Fibroblast of peridontal ligament (primary cell): ENCODE measurements around the gene SLC17A5.
"Not testable (repeated sequence)": the region's sequence is repeated elsewhere in the genome, so short reads cannot be mapped to it uniquely, and the experiment has no call there.

Source experiments
- DNase-seq: peaks from one replicate; pipeline ENCODE4 v3.0.0-alpha.2; 2010; ENCODE audit errors: extremely low read depth

SLC17A5 gene

DNA sequence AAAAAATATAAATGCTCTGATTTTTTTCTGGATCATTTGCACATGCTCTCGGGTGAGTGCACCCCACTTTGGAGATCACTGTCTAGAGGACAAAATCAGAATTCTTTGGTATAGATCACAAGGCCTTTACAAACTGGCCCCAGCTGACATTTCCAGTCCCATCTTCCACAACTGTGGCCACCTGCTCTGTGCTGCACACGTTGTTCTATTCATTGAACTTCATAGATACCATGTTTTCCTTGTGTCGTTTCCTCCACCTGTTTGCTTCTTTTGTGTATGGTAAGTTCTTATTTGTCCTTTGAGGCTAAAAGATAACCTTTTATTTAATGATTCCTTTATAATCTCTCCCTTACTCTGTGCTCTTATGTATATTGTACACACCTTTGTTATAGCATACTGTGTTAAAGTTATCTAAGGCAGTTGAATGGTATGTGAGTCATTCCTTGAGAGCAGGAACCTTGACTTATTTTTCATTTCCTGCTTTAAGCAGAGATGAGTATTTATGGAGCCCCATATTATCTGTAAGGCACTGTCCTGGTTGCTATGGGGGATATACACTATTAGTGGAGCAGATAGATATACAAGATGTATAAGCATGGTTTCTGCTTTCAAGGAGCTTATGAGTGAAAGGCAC is 12.0 kb upstream of the SLC17A5 start:
- DNase-seq: no peak

DNA sequence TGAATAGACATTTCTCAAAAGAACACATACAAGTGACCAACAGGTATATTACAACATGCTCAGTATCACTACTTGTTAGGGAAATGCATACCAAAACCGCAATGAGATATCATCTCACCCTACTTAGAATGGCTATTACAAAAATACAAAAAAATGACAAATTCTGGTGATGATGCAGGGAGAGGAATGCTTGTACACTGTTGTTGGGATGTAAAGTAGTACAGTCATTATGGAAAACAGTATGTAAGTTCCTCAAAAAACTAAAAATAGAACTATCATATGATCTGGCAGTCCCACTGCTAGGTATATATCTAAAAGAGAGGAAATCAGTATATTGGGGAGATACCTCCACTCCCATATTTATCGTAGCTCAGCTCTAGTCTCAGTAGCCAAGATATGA is 10.9 kb upstream of the SLC17A5 start:
- no peak for DNase-seq

DNA sequence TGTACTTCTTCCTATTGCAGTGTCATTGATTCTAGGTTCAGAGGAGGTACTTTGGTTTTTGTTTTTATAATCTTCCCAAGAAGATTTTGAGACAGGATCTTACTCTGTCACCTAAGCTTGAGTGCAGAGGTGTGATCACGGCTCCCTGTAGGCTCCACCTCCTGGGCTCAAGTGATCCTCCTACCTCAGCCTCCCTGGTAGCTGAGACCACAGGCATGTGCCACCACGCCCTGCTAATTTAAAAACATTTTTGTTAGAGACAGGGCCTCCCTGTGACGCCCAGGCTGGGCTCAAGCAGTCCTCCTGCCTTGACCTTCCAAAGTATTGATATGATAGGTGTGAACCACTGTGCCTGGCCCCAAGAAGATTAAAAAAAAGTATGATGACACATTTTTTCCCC is 3.4 kb upstream of the SLC17A5 start:
- no peak for DNase-seq

DNA sequence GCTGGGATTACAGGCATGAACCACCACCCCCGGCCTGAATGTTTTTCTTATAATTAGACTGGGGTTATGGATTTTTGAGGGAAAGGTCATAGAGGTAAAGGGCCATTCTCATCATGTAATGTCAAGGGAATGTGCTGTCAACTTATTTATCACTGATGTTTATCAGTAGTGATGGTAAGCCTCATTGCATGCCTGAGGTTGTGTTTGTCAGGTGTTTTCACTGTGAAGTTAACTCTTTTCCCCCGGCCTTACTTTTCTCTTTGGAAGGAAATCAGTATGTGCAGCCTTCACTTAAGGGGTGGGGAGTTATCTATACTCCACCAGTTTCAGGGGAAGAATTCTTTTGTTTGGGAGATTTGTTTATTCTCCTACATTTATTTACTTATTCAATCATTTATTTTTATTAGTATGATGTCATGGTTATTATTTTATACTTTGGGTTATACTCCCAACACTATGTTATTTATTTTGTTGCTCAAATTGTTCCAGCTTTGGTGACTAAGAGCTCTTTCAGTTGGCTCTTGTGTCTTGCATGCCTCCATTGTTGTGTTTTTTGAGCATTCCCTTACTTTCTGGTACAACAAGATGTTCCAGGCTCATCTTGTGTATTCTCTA is 2.8 kb upstream of the SLC17A5 start:
- DNase-seq: no peak

DNA sequence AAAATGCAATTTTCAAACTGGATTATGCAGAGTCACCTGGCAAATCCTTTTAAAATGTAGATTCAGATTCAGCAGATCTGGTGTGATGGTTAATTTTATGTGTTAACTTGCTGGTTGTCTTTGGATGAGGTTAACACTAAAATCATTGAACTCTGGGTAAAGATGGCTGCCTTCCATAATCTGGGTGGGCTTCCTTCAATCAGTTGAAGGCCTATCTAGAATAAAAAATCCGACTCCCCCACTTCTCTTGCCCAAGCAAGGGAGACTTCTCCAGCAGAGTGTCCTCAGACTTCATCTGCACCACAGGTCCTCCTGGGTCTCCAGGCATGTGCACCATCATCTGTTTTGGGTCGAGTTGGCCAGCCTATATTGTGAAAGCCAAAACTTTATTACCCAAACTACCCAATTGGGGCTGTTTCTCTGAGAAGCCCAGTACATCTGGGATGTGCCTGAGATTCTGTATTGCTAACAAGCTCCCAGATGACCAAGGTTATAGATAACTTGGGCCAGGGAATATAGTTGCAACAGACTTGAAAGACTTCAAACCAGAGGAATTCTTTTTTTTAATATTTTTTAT is 1.6 kb upstream of the SLC17A5 start:
- no peak for DNase-seq

DNA sequence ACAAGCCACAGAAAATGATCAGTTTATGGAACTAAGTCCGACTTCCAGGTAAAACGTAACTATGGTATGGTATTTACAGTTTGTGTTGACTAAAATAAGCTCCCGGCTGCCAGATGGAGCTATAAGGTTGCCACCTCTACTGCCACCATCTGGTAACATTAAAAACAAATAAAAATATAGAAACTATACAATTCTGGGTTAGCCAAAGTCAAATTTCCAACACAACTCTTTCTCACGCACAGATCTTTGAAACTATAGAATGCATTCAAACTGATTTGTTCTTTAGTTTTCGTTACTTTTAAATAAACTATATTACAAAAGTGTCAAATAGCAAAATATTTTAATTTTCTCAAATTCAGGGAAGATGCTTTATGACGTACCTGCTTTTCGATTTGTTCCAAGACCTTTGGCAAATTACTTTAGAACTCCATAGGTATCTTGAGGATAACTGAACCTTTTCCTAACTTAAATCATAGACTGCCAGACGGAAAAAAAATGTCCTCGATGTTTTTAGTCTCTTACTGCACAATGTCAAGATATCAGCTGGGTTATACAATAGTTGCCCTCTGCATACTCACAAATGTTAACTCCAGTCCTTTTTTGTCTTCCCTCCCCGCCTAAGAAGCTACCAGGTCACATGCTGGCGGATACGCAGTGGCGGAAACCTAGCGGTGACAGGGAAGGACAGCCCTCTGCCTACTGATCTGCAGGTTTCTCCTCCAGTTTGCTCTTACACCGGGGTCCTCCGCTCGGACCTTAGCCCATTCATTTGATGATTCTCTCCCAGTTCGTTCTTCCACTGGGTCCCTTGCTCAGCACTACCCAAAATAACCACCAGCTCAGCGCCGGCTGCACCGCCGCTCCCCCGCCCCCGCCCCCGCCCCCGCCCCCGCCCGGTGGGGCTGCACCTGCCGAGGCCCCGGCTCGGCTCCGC is 888 bp downstream of the SLC17A5 start:
- DNase-seq: peak; percentile 61

DNA sequence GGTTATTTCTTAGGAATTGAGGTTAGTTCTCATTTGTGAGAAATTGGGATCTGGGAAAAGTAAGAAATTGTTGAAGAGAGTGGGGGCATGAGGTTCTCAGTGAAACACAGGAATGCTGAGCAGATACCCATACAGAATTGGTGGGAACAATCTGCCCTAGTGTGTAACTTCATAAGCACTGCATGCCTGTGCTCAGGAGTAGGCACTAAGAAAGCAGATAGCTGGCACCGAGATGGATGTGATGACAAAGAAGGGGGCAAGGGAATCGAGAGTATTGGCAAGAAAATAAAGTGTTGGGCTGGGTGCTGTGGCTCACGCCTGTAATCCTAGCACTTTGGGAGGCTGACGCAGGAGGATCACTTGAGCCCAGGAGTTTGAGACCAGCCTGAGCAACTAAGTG is 4.0 kb downstream of the SLC17A5 start:
- DNase-seq: no peak

DNA sequence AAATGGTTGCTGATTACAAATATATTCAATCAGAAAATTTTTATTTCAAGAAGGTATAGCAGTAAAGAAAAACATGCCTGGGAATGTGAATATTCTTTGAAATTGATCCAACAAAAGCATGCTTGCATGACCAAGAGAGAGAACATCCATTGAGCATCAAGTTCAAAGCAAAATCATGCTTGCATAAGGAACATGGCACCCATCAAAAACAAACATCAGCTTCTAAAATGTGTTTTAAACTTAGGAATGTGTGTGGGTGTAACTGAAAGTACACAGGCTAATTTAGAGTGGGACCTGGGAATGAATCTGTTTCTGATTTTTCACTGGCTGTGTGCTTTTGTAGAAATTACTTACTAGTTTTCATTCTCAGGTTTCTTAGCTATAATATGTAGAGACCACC is 5.6 kb downstream of the SLC17A5 start:
- peak; percentile 39 for DNase-seq

DNA sequence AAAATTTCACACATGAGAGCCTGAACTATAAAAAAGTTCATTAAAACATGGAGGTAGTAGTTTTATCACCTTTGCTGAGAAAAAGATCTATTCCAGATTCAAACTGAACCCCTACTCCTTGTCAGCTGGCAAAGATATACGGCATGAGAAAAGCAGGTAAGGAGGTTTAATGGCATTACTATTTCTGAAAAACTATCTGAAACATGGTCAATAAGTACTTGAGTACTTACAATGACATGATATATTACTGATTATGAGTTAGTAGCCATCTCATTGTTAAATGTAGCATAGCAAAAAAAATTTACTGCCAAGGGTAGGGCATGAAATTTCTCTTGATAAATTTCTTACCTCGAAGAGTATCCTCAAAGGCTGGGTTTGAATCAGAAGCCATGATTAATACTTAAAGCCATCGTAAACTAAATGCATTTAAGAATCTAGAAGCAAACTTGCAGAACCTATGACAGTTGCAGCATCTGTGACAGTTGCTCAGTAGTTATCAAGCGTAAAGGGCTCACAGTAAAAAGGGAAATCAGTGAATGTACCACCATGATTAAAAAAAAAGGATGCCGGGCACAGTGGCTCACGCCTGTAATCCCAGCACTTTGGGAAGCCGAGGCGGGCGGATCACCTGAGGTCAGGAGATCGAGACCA is 8.7 kb downstream of the SLC17A5 start:
- no peak for DNase-seq

DNA sequence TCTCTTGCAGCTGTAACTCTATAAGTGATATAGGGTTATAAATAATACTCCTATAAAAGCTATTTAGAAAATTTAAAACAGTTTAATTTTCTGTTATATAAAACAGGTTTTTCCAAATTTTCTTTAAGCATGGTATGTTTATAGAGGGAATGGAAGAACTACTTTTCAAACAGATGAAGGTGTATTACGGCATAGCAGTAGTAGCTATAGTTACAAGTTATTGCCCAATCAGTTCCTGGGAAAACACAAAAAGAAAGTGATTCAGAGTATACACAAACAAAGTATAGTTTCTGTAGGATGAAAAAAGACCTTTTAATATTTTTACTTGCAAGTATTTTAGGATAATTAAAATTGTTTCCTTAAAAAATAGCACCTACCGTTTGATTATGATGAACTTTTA is 9.8 kb downstream of the SLC17A5 start:
- DNase-seq: no peak

DNA sequence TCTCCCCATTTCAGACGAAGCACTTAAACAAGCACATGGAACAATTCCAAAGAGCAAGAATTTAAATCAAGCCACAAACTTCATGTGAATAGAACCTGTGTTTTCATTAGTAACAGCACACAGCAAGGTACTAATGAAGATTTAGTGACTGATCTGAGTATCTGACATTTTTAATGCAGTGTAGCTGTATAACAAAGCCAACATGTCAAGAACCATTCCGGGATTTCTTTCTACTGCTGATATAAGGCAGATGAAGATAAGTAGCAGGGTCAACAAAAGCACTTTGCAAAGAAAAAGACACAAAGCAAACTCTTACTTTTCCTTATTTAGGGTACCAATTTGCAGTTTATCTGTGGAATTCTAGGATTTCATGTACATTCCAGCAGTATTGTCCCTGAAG is 11.3 kb downstream of the SLC17A5 start:
- DNase-seq: no peak

DNA sequence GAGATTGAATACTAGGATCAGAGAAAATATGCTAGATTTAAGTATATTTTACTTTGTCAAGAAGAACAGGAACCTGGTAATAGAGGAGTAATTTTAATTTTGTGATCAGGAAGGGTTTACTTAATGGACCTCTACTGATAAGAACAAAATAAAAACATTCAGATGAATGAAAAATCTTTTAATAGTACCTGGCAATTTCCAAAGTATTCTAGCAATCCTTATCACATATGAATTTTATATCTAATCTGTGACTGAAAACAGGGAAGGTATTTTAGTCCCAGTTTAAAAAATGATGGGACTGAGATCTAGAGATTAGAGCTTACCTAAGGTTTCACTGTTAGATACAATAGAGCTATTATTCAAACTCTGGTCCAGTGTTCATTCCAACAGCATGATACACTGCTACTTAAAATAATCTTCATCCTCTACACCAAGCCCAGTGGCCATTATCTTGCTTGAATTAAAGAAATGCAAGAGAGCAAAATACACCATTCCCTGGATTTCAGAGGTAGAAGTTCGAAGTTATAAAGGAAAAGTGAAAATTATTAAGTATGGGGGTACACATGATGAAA is 13.5 kb downstream of the SLC17A5 start:
- DNase-seq: no peak

DNA sequence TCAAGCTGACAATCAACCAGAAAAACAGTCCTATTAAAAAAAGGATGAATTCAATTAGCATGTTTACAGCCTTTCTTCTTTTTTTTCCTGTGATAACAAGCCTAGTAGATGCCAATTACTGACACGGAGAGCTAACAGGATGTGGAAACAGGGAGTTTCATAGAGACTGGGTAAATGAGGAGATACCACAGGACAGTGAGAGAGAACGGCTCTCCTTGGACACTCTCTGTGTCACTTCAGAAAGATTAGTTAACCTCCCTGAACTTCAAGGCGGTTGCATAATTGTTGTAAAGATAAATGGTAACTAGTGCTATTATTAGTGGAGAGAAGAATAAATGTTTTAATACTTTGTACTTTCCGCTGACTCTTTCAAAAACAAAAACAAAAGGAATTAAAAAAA is 14.8 kb downstream of the SLC17A5 start:
- DNase-seq: no peak

DNA sequence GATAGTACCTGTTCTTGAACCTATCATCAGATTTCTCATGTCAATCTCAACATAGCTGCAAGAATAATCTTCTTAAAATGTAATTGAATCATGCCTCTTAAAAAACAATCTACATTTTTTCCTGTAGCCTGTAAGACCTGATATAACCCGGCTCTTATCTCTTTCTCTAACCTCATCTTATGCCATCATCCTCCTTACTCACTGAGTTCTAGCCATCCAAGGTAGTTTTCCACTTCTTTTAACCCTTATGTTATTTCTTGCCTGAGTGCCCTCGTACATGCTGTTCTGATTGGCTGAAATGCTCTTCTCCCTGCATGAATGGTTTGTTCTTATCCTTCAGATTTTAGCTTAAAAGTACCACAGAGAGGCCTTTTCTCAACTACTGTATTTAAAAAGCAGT is 16.4 kb downstream of the SLC17A5 start:
- no peak for DNase-seq

DNA sequence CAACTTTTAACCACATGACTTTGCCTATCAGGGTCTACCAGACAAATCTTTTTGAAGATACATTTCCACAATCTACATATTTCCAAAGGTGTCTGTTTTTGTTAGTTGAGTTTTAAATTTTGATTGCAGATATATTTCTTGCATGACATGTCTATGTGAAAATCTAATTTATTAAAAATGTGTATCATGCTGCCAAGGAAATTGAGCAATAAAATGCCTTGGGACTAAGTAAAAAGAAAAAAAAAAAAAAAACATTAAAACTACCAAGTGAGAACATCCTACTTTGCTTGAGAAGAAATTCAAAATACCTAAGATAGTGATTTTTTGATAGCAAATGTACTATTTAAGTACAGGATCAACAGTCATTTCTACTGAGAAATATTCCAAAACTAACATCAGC is 17.7 kb downstream of the SLC17A5 start:
- peak; percentile 51 for DNase-seq

DNA sequence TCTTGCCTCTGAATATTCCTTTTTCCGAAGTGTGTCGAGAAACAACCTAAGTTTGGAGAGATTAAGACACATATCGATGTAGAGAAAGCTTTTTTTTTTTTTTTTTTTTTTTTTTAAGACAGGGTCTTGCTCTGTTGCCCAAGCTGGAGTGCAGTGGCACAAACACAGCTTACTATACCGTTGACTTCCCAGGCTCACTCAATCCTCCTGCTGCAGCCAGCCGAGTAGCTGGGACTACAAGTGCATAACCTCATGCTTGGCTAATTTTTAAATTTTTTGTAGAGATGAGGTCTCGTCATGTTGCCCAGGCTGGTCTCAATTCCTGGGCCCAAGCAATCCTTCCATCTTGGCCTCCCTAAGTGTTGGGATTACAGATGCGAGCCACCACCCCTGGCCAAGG is 21.4 kb downstream of the SLC17A5 start:
- DNase-seq: no peak

DNA sequence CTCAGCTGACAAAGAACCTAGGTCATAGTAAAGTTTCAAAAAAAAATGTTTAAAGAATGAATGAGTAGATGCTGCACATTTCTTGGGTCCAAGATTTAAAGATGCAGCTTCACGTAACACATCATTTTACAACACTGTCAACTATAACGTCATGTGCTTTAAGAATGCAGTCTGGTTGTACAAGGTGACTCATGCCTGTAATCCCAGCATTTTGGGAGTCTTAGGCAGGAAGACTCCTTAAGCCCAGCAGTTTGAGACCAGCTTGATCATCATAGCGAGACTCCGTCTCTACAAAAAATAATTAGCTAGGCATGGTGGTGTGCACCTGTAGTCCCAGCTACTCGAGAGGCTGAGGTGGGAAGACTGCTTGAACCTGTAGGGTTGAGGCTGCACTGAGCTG is 21.9 kb downstream of the SLC17A5 start:
- no peak for DNase-seq

DNA sequence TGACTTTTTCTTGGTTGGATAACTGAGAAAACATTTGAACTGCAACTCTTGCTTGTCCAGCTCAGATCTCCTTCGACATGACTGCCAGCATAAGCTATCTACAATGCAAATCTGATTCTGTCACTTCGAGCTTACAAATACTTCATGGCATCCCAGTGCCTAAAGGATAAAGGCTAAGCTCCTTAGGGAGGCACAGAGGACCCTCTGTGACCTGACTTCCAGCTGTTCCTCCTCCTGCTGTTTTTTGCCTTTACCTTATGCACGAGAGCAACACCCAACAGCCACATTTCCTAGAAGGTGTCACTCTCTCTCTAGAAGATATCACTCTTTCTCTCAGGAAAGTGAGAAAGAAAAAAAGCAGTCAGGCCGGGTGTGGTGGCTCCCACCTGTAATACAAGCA is 23.4 kb downstream of the SLC17A5 start:
- no peak for DNase-seq

DNA sequence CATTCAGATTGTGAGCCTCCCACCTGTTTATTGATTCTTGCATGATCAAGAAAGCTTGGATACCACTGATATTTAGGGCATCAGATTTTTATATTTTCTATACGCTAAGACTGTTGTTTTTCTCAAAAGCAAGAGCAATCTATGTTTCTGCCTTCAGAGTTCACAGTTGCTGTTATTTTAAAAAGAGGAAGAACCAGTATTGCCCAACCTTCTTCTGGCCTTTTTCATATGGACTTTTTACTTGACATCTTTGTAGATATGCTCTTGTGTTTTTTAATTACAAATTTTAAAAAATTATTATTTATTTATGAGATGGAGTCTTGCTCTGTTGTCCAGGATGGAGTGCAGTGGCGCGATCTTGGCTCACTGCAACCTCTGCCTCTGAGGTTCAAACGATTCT is 28.9 kb downstream of the SLC17A5 start:
- DNase-seq: no peak

DNA sequence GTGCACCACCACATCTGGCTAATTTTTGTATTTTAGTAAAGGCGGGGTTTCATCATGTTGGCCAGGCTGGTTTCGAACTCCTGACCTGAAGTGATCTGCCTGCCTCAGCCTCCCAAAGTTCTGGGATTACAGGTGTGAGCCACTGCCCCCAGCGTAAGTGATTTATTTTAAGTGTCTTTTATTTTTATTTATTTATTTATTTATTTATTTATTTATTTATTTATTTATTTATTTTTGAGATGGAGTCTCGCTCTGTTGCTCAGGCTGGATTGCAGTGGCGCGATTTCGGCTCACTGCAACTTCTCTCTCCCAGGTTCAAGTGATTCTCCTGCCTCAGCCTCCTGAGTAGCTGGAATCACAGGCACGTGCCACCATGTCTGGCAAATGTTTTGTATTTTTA is 30.3 kb downstream of the SLC17A5 start:
- not testable (repeated sequence) for DNase-seq

DNA sequence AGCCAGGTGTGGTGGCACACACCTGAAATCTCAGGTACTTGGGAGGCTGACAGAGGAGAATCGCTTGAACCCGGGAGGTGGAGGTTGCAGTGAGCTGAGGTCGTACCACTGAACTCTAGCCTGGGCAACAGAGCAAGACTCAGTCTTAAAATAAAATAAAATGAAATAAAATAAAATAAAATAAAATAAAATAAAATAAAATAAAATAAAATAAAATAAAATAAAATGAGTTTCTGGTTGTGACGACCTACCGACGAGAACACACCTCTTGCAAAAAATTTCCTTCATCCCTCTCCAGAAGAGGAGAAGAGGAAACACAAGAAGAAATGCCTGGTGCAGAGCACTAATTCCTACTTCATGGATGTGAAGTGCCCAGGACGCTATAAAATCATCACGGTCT is 35.7 kb downstream of the SLC17A5 start:
- not testable (repeated sequence) for DNase-seq

DNA sequence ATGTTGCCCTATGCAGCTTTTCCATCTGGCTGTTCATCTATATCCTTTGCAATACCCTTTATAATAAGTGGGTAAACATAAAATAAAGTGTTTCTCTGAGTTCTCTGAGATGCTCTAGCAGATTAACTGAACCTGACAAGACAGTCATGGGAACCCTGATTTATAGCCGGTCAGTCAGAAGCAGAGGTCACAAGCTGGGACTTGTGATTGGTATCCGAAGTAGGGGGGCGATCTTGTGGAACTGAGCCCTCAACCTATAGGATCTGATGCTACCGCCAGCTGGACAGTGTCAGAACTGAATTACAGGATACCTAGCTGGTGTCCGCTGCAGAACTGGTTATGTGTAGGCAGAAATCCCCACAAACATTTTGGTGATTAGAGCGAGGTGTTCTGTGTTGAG is 39.0 kb downstream of the SLC17A5 start:
- DNase-seq: no peak
